ENCODE measurements around the gene PACRG. TPM values are rescaled to one million over a fixed set of nuclear protein-coding genes. Genes with fewer than 3 reads are reported as not detected.

Gene PACRG
- total RNA-seq, 2 experiments from 2014 or later = not detected

GRCh38 chr6:163282672-163283071, 554.9 kb downstream of the PACRG start:
- H3K79me2 ChIP-seq (ENCODE audit: insufficient read depth, low read depth, low read length) = no peaks in the 10 kb centered on the region
- no TSS peak for BruUV-seq (replicated peaks)
- H3K4me1 ChIP-seq (ENCODE audit: insufficient read depth, low read length, poor library complexity, severe bottlenecking) = no peaks in the 10 kb centered on the region
- no peak overlapping the region for H3K4me2 ChIP-seq (ENCODE audit: low read length)
- POLR2A ChIA-PET = interaction anchor here (0.7 kb wide), 1 partner anchor 103 kb away, joined by 3 read pairs; no protein-coding TSS in a partner anchor
- H4K20me1 ChIP-seq (ENCODE audit: insufficient read depth, low read length) = no peaks in the 10 kb centered on the region
- H3K9me3 ChIP-seq (ENCODE audit: low read length) = no peaks in the 10 kb centered on the region
- H3K27ac ChIP-seq (ENCODE audit: low read depth, low read length, poor library complexity, severe bottlenecking) = no peak overlapping the region
- H3K9me2 ChIP-seq (ENCODE audit: insufficient read depth, low read length) = no peaks in the 10 kb centered on the region
- no peak for TF ChIP-seq EZH2phosphoT487 (IDR thresholded peaks at IDR 0.05; ENCODE audit: borderline replicate concordance, low read depth, low read length)
- TF ChIP-seq CTCF (conservative IDR thresholded peaks at IDR 0.05; ENCODE audit: low read length) = no peak
- no peak overlapping the region for H2AFZ ChIP-seq (ENCODE audit: low read length)
- H3K36me3 ChIP-seq (ENCODE audit: insufficient read depth, low read length) = no peaks in the 10 kb centered on the region
- H3K4me3 ChIP-seq (ENCODE audit: low read depth, low read length, poor library complexity, severe bottlenecking) = no peak overlapping the region
- CTCF ChIA-PET (ENCODE audit: unreplicated experiment) = no interaction called here
- intact Hi-C loops (cut with micrococcal nuclease; ENCODE audit: unreplicated experiment) = no loop called here
- DNase-seq (ENCODE audit: low spot score) = no peak

GRCh38 chr6:163284151-163284550, 556.4 kb downstream of the PACRG start:
- BruUV-seq (replicated peaks) = no TSS peak
- Histone ChIP-seq H3K27ac (ENCODE audit: low read depth, low read length, poor library complexity, severe bottlenecking) (no peak overlapping the region), H3K4me1 (ENCODE audit: insufficient read depth, low read length, poor library complexity, severe bottlenecking) (no peaks in the 10 kb centered on the region), H3K79me2 (ENCODE audit: insufficient read depth, low read depth, low read length) (no peaks in the 10 kb centered on the region), H3K4me3 (ENCODE audit: low read depth, low read length, poor library complexity, severe bottlenecking) (no peak overlapping the region), H3K4me2 (ENCODE audit: low read length) (no peak overlapping the region), H3K36me3 (ENCODE audit: insufficient read depth, low read length) (no peaks in the 10 kb centered on the region), H4K20me1 (ENCODE audit: insufficient read depth, low read length) (no peaks in the 10 kb centered on the region), H3K9me3 (ENCODE audit: low read length) (no peaks in the 10 kb centered on the region), H3K9me2 (ENCODE audit: insufficient read depth, low read length) (no peaks in the 10 kb centered on the region), H2AFZ (ENCODE audit: low read length) (no peak overlapping the region)
- intact Hi-C loops (cut with micrococcal nuclease; ENCODE audit: unreplicated experiment) = no loop called here
- ChIA-PET CTCF (ENCODE audit: unreplicated experiment) (no interaction called here), POLR2A (no interaction called here)
- TF ChIP-seq EZH2phosphoT487 (IDR thresholded peaks at IDR 0.05; ENCODE audit: borderline replicate concordance, low read depth, low read length) (no peak), CTCF (conservative IDR thresholded peaks at IDR 0.05; ENCODE audit: low read length) (no peak)
- no peak for DNase-seq (ENCODE audit: low spot score)

GRCh38 chr6:163285691-163286090, 557.9 kb downstream of the PACRG start:
- H3K9me3 ChIP-seq (ENCODE audit: low read length) = no peaks in the 10 kb centered on the region
- H2AFZ ChIP-seq (ENCODE audit: low read length) = no peak overlapping the region
- no peaks in the 10 kb centered on the region for H4K20me1 ChIP-seq (ENCODE audit: insufficient read depth, low read length)
- TF ChIP-seq EZH2phosphoT487 (IDR thresholded peaks at IDR 0.05; ENCODE audit: borderline replicate concordance, low read depth, low read length) = no peak
- TF ChIP-seq CTCF (conservative IDR thresholded peaks at IDR 0.05; ENCODE audit: low read length) = no peak
- CTCF ChIA-PET (ENCODE audit: unreplicated experiment) = no interaction called here
- POLR2A ChIA-PET = interaction anchor here (0.5 to 0.6 kb wide), 2 partner anchors 196 to 705 kb away, joined by 3 read pairs; no protein-coding TSS in a partner anchor
- intact Hi-C loops (cut with micrococcal nuclease; ENCODE audit: unreplicated experiment) = no loop called here
- no peaks in the 10 kb centered on the region for H3K79me2 ChIP-seq (ENCODE audit: insufficient read depth, low read depth, low read length)
- no peaks in the 10 kb centered on the region for H3K9me2 ChIP-seq (ENCODE audit: insufficient read depth, low read length)
- no peak overlapping the region for H3K4me2 ChIP-seq (ENCODE audit: low read length)
- DNase-seq (ENCODE audit: low spot score) = no peak
- no peaks in the 10 kb centered on the region for H3K36me3 ChIP-seq (ENCODE audit: insufficient read depth, low read length)
- BruUV-seq (replicated peaks) = no TSS peak
- H3K4me1 ChIP-seq (ENCODE audit: insufficient read depth, low read length, poor library complexity, severe bottlenecking) = no peaks in the 10 kb centered on the region
- no peak overlapping the region for H3K27ac ChIP-seq (ENCODE audit: low read depth, low read length, poor library complexity, severe bottlenecking)
- H3K4me3 ChIP-seq (ENCODE audit: low read depth, low read length, poor library complexity, severe bottlenecking) = no peak overlapping the region

All from OCI-LY7 (cell line).